Measurements from ENCODE around the gene EOLA2.
A peak's percentile ranks its signal among the peaks of the same experiment; 100 is the strongest.
"Not testable (repeated sequence)": the region's sequence is repeated elsewhere in the genome, so short reads cannot be mapped to it uniquely, and the experiment has no call there.

The EOLA2 gene

GRCh38 chrX:149903889-149904748, 34.2 kb downstream of the EOLA2 start:
- no peak for TF ChIP-seq CSRNP3 (CRISPR knock-in tag; IDR thresholded peaks at IDR 0.05)
- no peak for TF ChIP-seq ZFP30 (CRISPR knock-in tag; IDR thresholded peaks at IDR 0.05)
- no peak for TF ChIP-seq POU6F1 (CRISPR knock-in tag; IDR thresholded peaks at IDR 0.05; ENCODE audit: borderline replicate concordance, low read depth)
- no peak for TF ChIP-seq ISL1 (CRISPR knock-in tag; IDR thresholded peaks at IDR 0.05)
- TF ChIP-seq TOX (CRISPR knock-in tag; IDR thresholded peaks at IDR 0.05; ENCODE audit: borderline replicate concordance): no peak
- no peak for TF ChIP-seq ARNTL (CRISPR knock-in tag; IDR thresholded peaks at IDR 0.05; ENCODE audit: borderline replicate concordance, low read depth)
- TF ChIP-seq OSR1 (CRISPR knock-in tag; IDR thresholded peaks at IDR 0.05): no peak
- no peak for TF ChIP-seq BACH2 (CRISPR knock-in tag; IDR thresholded peaks at IDR 0.05; ENCODE audit: borderline replicate concordance)
- no peak for TF ChIP-seq TCF4 (CRISPR knock-in tag; IDR thresholded peaks at IDR 0.05; ENCODE audit: borderline replicate concordance)
- TF ChIP-seq ESRRG (CRISPR knock-in tag; IDR thresholded peaks at IDR 0.05): no peak
- TF ChIP-seq ZNF565 (CRISPR knock-in tag; conservative IDR thresholded peaks at IDR 0.05; ENCODE audit: low read depth): no peak
- no peak for TF ChIP-seq PPARA (CRISPR knock-in tag; IDR thresholded peaks at IDR 0.05; ENCODE audit: borderline replicate concordance)
- TF ChIP-seq ZFP3 (CRISPR knock-in tag; IDR thresholded peaks at IDR 0.05): no peak
- no peak for TF ChIP-seq SNAI2 (CRISPR knock-in tag; IDR thresholded peaks at IDR 0.05)
- peak; percentile 72 for ATAC-seq

GRCh38 chrX:149898554-149898953, 39.7 kb downstream of the EOLA2 start:
- ATAC-seq: no peak
- TF ChIP-seq CSRNP3 (CRISPR knock-in tag; IDR thresholded peaks at IDR 0.05): no peak
- no peak for TF ChIP-seq CSDC2 (CRISPR knock-in tag; IDR thresholded peaks at IDR 0.05)
- TF ChIP-seq PATZ1 (CRISPR knock-in tag; IDR thresholded peaks at IDR 0.05; ENCODE audit: borderline replicate concordance): no peak
- TF ChIP-seq TCF4 (CRISPR knock-in tag; IDR thresholded peaks at IDR 0.05; ENCODE audit: borderline replicate concordance): no peak
- no peak for TF ChIP-seq ZNF70 (CRISPR knock-in tag; IDR thresholded peaks at IDR 0.05)
- no peak for TF ChIP-seq OSR1 (CRISPR knock-in tag; IDR thresholded peaks at IDR 0.05)
- no peak for TF ChIP-seq GLIS3 (CRISPR knock-in tag; IDR thresholded peaks at IDR 0.05)
- TF ChIP-seq ARNTL (CRISPR knock-in tag; IDR thresholded peaks at IDR 0.05; ENCODE audit: borderline replicate concordance, low read depth): no peak
- no peak for TF ChIP-seq RARB (CRISPR knock-in tag; IDR thresholded peaks at IDR 0.05)
- no peak for TF ChIP-seq ZFP30 (CRISPR knock-in tag; IDR thresholded peaks at IDR 0.05)
- TF ChIP-seq ZNF565 (CRISPR knock-in tag; conservative IDR thresholded peaks at IDR 0.05; ENCODE audit: low read depth): no peak

GRCh38 chrX:149890828-149891227, 47.5 kb downstream of the EOLA2 start:
- not testable (repeated sequence) for ATAC-seq

Data from SK-N-SH treated with all-trans-retinoic acid at 6 μM for 48 hours (cell line).